Stimulated activated naive CD8-positive, alpha-beta T cell treated with anti-CD3 and anti-CD28 coated beads, Interleukin-15, Interleukin-2, amounts not matched to agents 100 U/mL and 50 U/mL, for 24 hours (primary cell): ENCODE measurements around the gene CCDC177.
A peak's percentile ranks its signal among the peaks of the same experiment; 100 is the strongest.

Experiments used
- ATAC-seq: fragments of 150-1000 bp; cut with Tn5 transposase; one replicate; pipeline ENCODE4 v1.10.0; 2021
- DNase-seq: peaks from one replicate; pipeline ENCODE4 v3.0.0; 2021

The CCDC177 gene

GRCh38 chr14:69561893-69562292 lies 12.8 kb downstream of the CCDC177 start:
- DNase-seq (no peak), ATAC-seq (no peak)

- ATAC-seq = no peak
- DNase-seq = no peak
These were observed 13.8 kb downstream of the CCDC177 start for GRCh38 chr14:69560826-69561225.

- ATAC-seq (no peak), DNase-seq (no peak)
These were observed 15.1 kb downstream of the CCDC177 start for GRCh38 chr14:69559581-69560011.

GRCh38 chr14:69558774-69559173 lies 15.9 kb downstream of the CCDC177 start:
- DNase-seq (no peak), ATAC-seq (no peak)

- ATAC-seq (no peak), DNase-seq (no peak)
These were observed 20.2 kb downstream of the CCDC177 start for GRCh38 chr14:69554500-69554899.

- ATAC-seq = no peak
- no peak for DNase-seq
These were observed 21.4 kb downstream of the CCDC177 start for GRCh38 chr14:69553252-69553651.

GRCh38 chr14:69551511-69551910 lies 23.2 kb downstream of the CCDC177 start:
- DNase-seq (no peak), ATAC-seq (no peak)

GRCh38 chr14:69548566-69548965 lies 26.1 kb downstream of the CCDC177 start:
- ATAC-seq = no peak
- DNase-seq = no peak

GRCh38 chr14:69547701-69548348 lies 26.8 kb downstream of the CCDC177 start:
- peak; percentile 63 for DNase-seq

GRCh38 chr14:69543341-69544115 lies 31.1 kb downstream of the CCDC177 start:
- ATAC-seq (peak; percentile 70), DNase-seq (peak; percentile 37)

More at GRCh38 chr14:69547701-69548348, 26.8 kb downstream of the CCDC177 start:
- peak; percentile 40 for ATAC-seq

- ATAC-seq (no peak), DNase-seq (no peak)
These were observed 32.4 kb downstream of the CCDC177 start for GRCh38 chr14:69542311-69542710.

- DNase-seq = no peak
- ATAC-seq = no peak
These were observed 33.9 kb downstream of the CCDC177 start for GRCh38 chr14:69540654-69541335.

- ATAC-seq (no peak), DNase-seq (no peak)
These were observed 34.9 kb downstream of the CCDC177 start for GRCh38 chr14:69539631-69540410.

GRCh38 chr14:69538766-69539165 lies 35.9 kb downstream of the CCDC177 start:
- DNase-seq = no peak
- no peak for ATAC-seq

GRCh38 chr14:69537900-69538299 lies 36.8 kb downstream of the CCDC177 start:
- ATAC-seq (no peak), DNase-seq (no peak)

GRCh38 chr14:69536971-69537370 lies 37.7 kb downstream of the CCDC177 start:
- DNase-seq (no peak), ATAC-seq (no peak)

GRCh38 chr14:69535230-69535848 lies 39.3 kb downstream of the CCDC177 start:
- DNase-seq = no peak
- ATAC-seq = no peak

GRCh38 chr14:69532561-69533340 lies 41.9 kb downstream of the CCDC177 start:
- no peak for DNase-seq
- no peak for ATAC-seq

GRCh38 chr14:69531135-69531534 lies 43.5 kb downstream of the CCDC177 start:
- ATAC-seq = no peak
- DNase-seq = no peak

GRCh38 chr14:69530095-69530494 lies 44.6 kb downstream of the CCDC177 start:
- DNase-seq = no peak
- ATAC-seq = no peak

- no peak for ATAC-seq
- DNase-seq = no peak
These were observed 45.1 kb downstream of the CCDC177 start for GRCh38 chr14:69529563-69529962.
